ENCODE results near the gene SDC4.

SDC4 gene

GRCh38 chr20:45339799-45340198, 8.4 kb downstream of the SDC4 start:
- H3K4me3 ChIP-seq (ENCODE audit: low read depth, low read length) = no peak overlapping the region
- in situ Hi-C loops (cut with HindIII; ENCODE audit: low sequenced_read_pairs) = no loop called here
- DNase-seq (ENCODE audit: low read depth) = no peak
- TF ChIP-seq CTCF (IDR thresholded peaks at IDR 0.05; ENCODE audit: low read depth, low read length, missing control alignments) = no peak

- in situ Hi-C loops (cut with HindIII; ENCODE audit: low sequenced_read_pairs) = no loop called here
- TF ChIP-seq CTCF (IDR thresholded peaks at IDR 0.05; ENCODE audit: low read depth, low read length, missing control alignments) = no peak
- H3K4me3 ChIP-seq (ENCODE audit: low read depth, low read length) = no peak overlapping the region
- no peak for DNase-seq (ENCODE audit: low read depth)
These were observed 9.1 kb downstream of the SDC4 start for GRCh38 chr20:45339084-45339483.

GRCh38 chr20:45338121-45339030, 9.8 kb downstream of the SDC4 start:
- H3K4me3 ChIP-seq (ENCODE audit: low read depth, low read length) = no peak overlapping the region
- DNase-seq (ENCODE audit: low read depth) = no peak
- in situ Hi-C loops (cut with HindIII; ENCODE audit: low sequenced_read_pairs) = no loop called here
- TF ChIP-seq CTCF (IDR thresholded peaks at IDR 0.05; ENCODE audit: low read depth, low read length, missing control alignments) = no peak

- peak; percentile 87 for DNase-seq (ENCODE audit: low read depth)
- H3K4me3 ChIP-seq (ENCODE audit: low read depth, low read length) = no peak overlapping the region
These were observed 10.7 kb downstream of the SDC4 start for GRCh38 chr20:45337367-45338120.

GRCh38 chr20:45336530-45337366, 11.5 kb downstream of the SDC4 start:
- TF ChIP-seq CTCF (IDR thresholded peaks at IDR 0.05; ENCODE audit: low read depth, low read length, missing control alignments) = no peak
- H3K4me3 ChIP-seq (ENCODE audit: low read depth, low read length) = no peak overlapping the region
- DNase-seq (ENCODE audit: low read depth) = no peak
- in situ Hi-C loops (cut with HindIII; ENCODE audit: low sequenced_read_pairs) = no loop called here

More at GRCh38 chr20:45337367-45338120, 10.7 kb downstream of the SDC4 start:
- in situ Hi-C loops (cut with HindIII; ENCODE audit: low sequenced_read_pairs) = no loop called here
- TF ChIP-seq CTCF (IDR thresholded peaks at IDR 0.05; ENCODE audit: low read depth, low read length, missing control alignments) = no peak

GRCh38 chr20:45330476-45330875, 17.7 kb downstream of the SDC4 start:
- no peak overlapping the region for H3K4me3 ChIP-seq (ENCODE audit: low read depth, low read length)
- DNase-seq (ENCODE audit: low read depth) = no peak
- no peak for TF ChIP-seq CTCF (IDR thresholded peaks at IDR 0.05; ENCODE audit: low read depth, low read length, missing control alignments)
- in situ Hi-C loops (cut with HindIII; ENCODE audit: low sequenced_read_pairs) = no loop called here

Measured in astrocyte of the cerebellum (primary cell).